H7 (cell line): ENCODE measurements around the gene ABHD14A. TPM values are rescaled to one million over a fixed set of nuclear protein-coding genes. Genes with fewer than 3 reads are reported as not detected.
"Not testable (repeated sequence)": the region's sequence is repeated elsewhere in the genome, so short reads cannot be mapped to it uniquely, and the experiment has no call there.

ENCODE experiments used
- DNase-seq: peaks from one replicate; pipeline ENCODE4 v3.0.0; 2012
- H3K27me3 ChIP-seq: 2 replicates; pipeline ENCODE4 v1.6.0; 2011; ENCODE audit warnings: mild to moderate bottlenecking, low read length; ENCODE audit not compliant: control insufficient read depth, insufficient read depth
- H3K36me3 ChIP-seq: replicated peaks from 2 replicates; pipeline ENCODE4 v1.5.1; 2011; ENCODE audit warnings: low read length; ENCODE audit not compliant: control insufficient read depth, insufficient read depth
- H3K4me3 ChIP-seq: 2 replicates; pipeline ENCODE4 v1.5.1; 2011; ENCODE audit warnings: low read depth, mild to moderate bottlenecking, control low read depth, low read length, moderate library complexity; ENCODE audit not compliant: insufficient read depth
- total RNA-seq: library from RNA; depleted of rRNA; stranded (reverse); fragments of >200 nt; shearing (Covaris generic); gene quantifications from 2 replicates; pipeline ENCODE4 v1.2.3, GENCODE V29; 2014; rRNA removed

The ABHD14A gene
- total RNA-seq: 7.5 and 7.7 TPM in 2 replicates

- DNase-seq: peak; percentile 97
- Histone ChIP-seq H3K4me3 (peak within 1 kb of the TSS; percentile 61), H3K27me3 (peaks cover 17% of the 10 kb centered on the region), H3K36me3 (no peaks in the 10 kb centered on the region; the same call in 1 of the 2 replicates)
Observed at GRCh38 chr3:51974963-51975851, at the start of gene ABHD14A. Gene ABHD14A, plus strand, starts transcription at chr3:51975064. Its CDS starts 72 bp downstream, at chr3:51975136.

GRCh38 chr3:51927061-51927977 is 47.5 kb upstream of the ABHD14A start:
- DNase-seq: no peak
- no peak overlapping the region for H3K4me3 ChIP-seq
- no peaks in the 10 kb centered on the region; the same call in 1 of the 2 replicates for H3K36me3 ChIP-seq
- no peaks in the 10 kb centered on the region for H3K27me3 ChIP-seq

- Histone ChIP-seq H3K36me3 (peaks cover 6% of the 10 kb centered on the region), H3K4me3 (no peak overlapping the region), H3K27me3 (no peaks in the 10 kb centered on the region)
- peak; percentile 16 for DNase-seq
Observed at GRCh38 chr3:51928438-51928837, 46.4 kb upstream of the ABHD14A start.

- not testable (repeated sequence) for H3K27me3 ChIP-seq, H3K4me3 ChIP-seq, DNase-seq
- peaks cover 11% of the 10 kb centered on the region for H3K36me3 ChIP-seq
Observed at GRCh38 chr3:51928981-51929380, 45.9 kb upstream of the ABHD14A start.

- no peaks in the 10 kb centered on the region for H3K27me3 ChIP-seq
- peak; percentile 85 for DNase-seq
- no peak overlapping the region for H3K4me3 ChIP-seq
Observed at GRCh38 chr3:51929420-51930003, 45.4 kb upstream of the ABHD14A start.

GRCh38 chr3:51930439-51930838 is 44.4 kb upstream of the ABHD14A start:
- no peak for DNase-seq
- Histone ChIP-seq H3K36me3 (peaks cover 20% of the 10 kb centered on the region), H3K27me3 (no peaks in the 10 kb centered on the region), H3K4me3 (no peak overlapping the region)

More at GRCh38 chr3:51929420-51930003, 45.4 kb upstream of the ABHD14A start:
- H3K36me3 ChIP-seq: peaks cover 14% of the 10 kb centered on the region

- Histone ChIP-seq H3K27me3 (no peaks in the 10 kb centered on the region), H3K4me3 (no peak overlapping the region), H3K36me3 (peaks cover 27% of the 10 kb centered on the region)
- no peak for DNase-seq
Observed at GRCh38 chr3:51931756-51932155, 43.1 kb upstream of the ABHD14A start.

- H3K36me3 ChIP-seq: peaks cover 34% of the 10 kb centered on the region
- DNase-seq: no peak
- no peak overlapping the region for H3K4me3 ChIP-seq
- no peaks in the 10 kb centered on the region for H3K27me3 ChIP-seq
Observed at GRCh38 chr3:51932471-51933370, 42.1 kb upstream of the ABHD14A start.

- Histone ChIP-seq H3K27me3 (no peaks in the 10 kb centered on the region), H3K4me3 (no peak overlapping the region), H3K36me3 (peaks cover 39% of the 10 kb centered on the region)
- DNase-seq: peak; percentile 15
Observed at GRCh38 chr3:51933471-51934138, 41.3 kb upstream of the ABHD14A start.

GRCh38 chr3:51934139-51934850 is 40.6 kb upstream of the ABHD14A start:
- Histone ChIP-seq H3K27me3 (no peaks in the 10 kb centered on the region), H3K36me3 (peaks cover 44% of the 10 kb centered on the region), H3K4me3 (no peak overlapping the region)
- DNase-seq: peak; percentile 18

- peak; percentile 27 for DNase-seq
- no peaks in the 10 kb centered on the region for H3K27me3 ChIP-seq
- H3K36me3 ChIP-seq: peaks cover 44% of the 10 kb centered on the region
- no peak overlapping the region for H3K4me3 ChIP-seq
Observed at GRCh38 chr3:51934991-51935885, 39.6 kb upstream of the ABHD14A start.
